HCT116 (cell line): Measurements from ENCODE around the gene FANCM. TPM values are rescaled to one million over a fixed set of nuclear protein-coding genes. Genes with fewer than 3 reads are reported as not detected.

Source experiments
- ATAC-seq: fragments of 200-7000 bp; cut with Tn5 transposase; 2 replicates; pipeline ENCODE4 v1.9.1; 2020; ENCODE audit warnings: mild to moderate bottlenecking, moderate library complexity
- BruUV-seq: library from RNA; stranded (reverse); fragments of 400-500 nt; replicated peaks from 2 replicates; lab custom pipeline; 2021; lab: Mats Ljungman, UMichigan
- CTCF ChIA-PET: fragments of 300-600 bp; sonication (Branson Sonifier 250); formaldehyde crosslinking; loops from one replicate; lab custom pipeline; 2021; ENCODE audit warnings: antibody characterized with exemption; lab: Charles Lee
- POLR2A ChIA-PET: fragments of 300-600, 350-600 bp; sonication (Branson Sonifier 250); formaldehyde crosslinking; loops from one replicate; lab custom pipeline; 2021; ENCODE audit warnings: antibody characterized with exemption; lab: Charles Lee
- RAD21 ChIA-PET, 2 experiments: fragments of 300-600 bp; sonication (Branson Sonifier 250); formaldehyde crosslinking; loops; one replicate each; lab custom pipeline; 2023; ENCODE audit warnings: low total read pairs in 2 of 2; ENCODE audit not compliant: uncharacterized antibody in 2 of 2, unreplicated experiment in 2 of 2, low non-redundant PET in 1 of 2; lab: Charles Lee
- DNase-seq: peaks from one replicate; pipeline ENCODE4 v3.0.0-alpha.2; 2010; ENCODE audit warnings: low read depth, low spot score
- H2AFZ ChIP-seq: fragments of 200-600 bp; shearing (Covaris generic), sonication (generic); 2 replicates; pipeline ENCODE4 v1.6.1; 2017; ENCODE audit warnings: low read depth, mixed run types, mixed read lengths, antibody characterized with exemption, low read length; ENCODE audit not compliant: poor library complexity, severe bottlenecking
- H3K27ac ChIP-seq: 2 replicates; pipeline ENCODE4 v1.5.1; 2012; ENCODE audit warnings: low read depth, low read length
- H3K27me3 ChIP-seq: fragments of 200-600 bp; sonication (generic); 2 replicates; pipeline ENCODE4 v1.6.1; 2016; ENCODE audit warnings: mixed run types, low read length, mixed read lengths; ENCODE audit not compliant: insufficient read depth
- H3K36me3 ChIP-seq, 2 experiments: fragments of 200-500 bp in 1 of 2; fragments of 200-600 bp in 1 of 2; sonication (Bioruptor generic) in 1 of 2; sonication (generic) in 1 of 2; 2 replicates each; pipeline versions ENCODE4 v1.5.1 to v1.6.1; 2014 to 2016; ENCODE audit warnings: low read length in 2 of 2, inconsistent platforms in 1 of 2, mixed read lengths in 1 of 2, mixed run types in 1 of 2; ENCODE audit not compliant: insufficient read depth in 2 of 2, control insufficient read depth in 1 of 2
- H3K4me1 ChIP-seq, 2 experiments: fragments of 200-600 bp in 1 of 2; sonication (generic) in 1 of 2; 2 replicates each; pipeline versions ENCODE4 v1.5.1 to v1.6.1; 2012 to 2017; ENCODE audit warnings: low read length in 2 of 2, inconsistent platforms in 1 of 2, mild to moderate bottlenecking in 1 of 2, mixed read lengths in 1 of 2, mixed run types in 1 of 2, moderate library complexity in 1 of 2; ENCODE audit not compliant: insufficient read depth in 2 of 2, control insufficient read depth in 1 of 2
- H3K4me2 ChIP-seq: fragments of 200-600 bp; sonication (generic); 2 replicates; pipeline ENCODE4 v1.6.1; 2017; ENCODE audit warnings: mixed run types, low read length, mixed read lengths
- H3K4me3 ChIP-seq, 2 experiments: fragments of 200-600 bp in 1 of 2; sonication (generic) in 1 of 2; replicated peaks in 1 of 2; 2 replicates each; pipeline ENCODE4 v1.5.1; 2011 to 2016; ENCODE audit warnings: low read length in 2 of 2, control low read depth in 1 of 2, low read depth in 1 of 2, mild to moderate bottlenecking in 1 of 2, mixed read lengths in 1 of 2, mixed run types in 1 of 2
- H3K79me2 ChIP-seq: fragments of 200-600 bp; sonication (generic); 2 replicates; pipeline ENCODE4 v1.6.1; 2017; ENCODE audit warnings: mild to moderate bottlenecking, mixed run types, low read length, moderate library complexity, mixed read lengths; ENCODE audit not compliant: insufficient read depth
- H3K9ac ChIP-seq: fragments of 200-600 bp; sonication (generic); 2 replicates; pipeline ENCODE4 v1.6.1; 2016; ENCODE audit warnings: low read length, mixed read lengths
- H3K9me2 ChIP-seq: fragments of 200-600 bp; sonication (generic), shearing (Covaris generic); 2 replicates; pipeline ENCODE4 v1.6.1; 2017; ENCODE audit warnings: mixed run types, mild to moderate bottlenecking, moderate library complexity; ENCODE audit not compliant: insufficient read depth
- H3K9me3 ChIP-seq, 2 experiments: fragments of 200-500 bp in 1 of 2; fragments of 200-600 bp in 1 of 2; sonication (Bioruptor generic) in 1 of 2; sonication (generic) in 1 of 2; 2 replicates each; pipeline ENCODE4 v1.6.1; 2014 to 2017; ENCODE audit warnings: low read length in 2 of 2, mixed read lengths in 2 of 2, inconsistent platforms in 1 of 2, low read depth in 1 of 2, mild to moderate bottlenecking in 1 of 2, mixed run types in 1 of 2, moderate library complexity in 1 of 2; ENCODE audit not compliant: control insufficient read depth in 1 of 2, insufficient read depth in 1 of 2
- H4K20me1 ChIP-seq: fragments of 200-600 bp; sonication (generic), shearing (Covaris generic); 2 replicates; pipeline ENCODE4 v1.6.1; 2017; ENCODE audit warnings: mixed run types, mild to moderate bottlenecking, moderate library complexity; ENCODE audit not compliant: insufficient read depth
- CEBPB ChIP-seq: IDR thresholded peaks from 2 replicates; pipeline ENCODE4 v1.6.1; 2012; ENCODE audit warnings: low read depth
- EGR1 ChIP-seq: IDR thresholded peaks from 2 replicates; pipeline ENCODE4 v1.6.1; 2012; ENCODE audit warnings: low read depth
- ELF1 ChIP-seq: IDR thresholded peaks from 2 replicates; pipeline ENCODE4 v1.6.1; 2012; ENCODE audit warnings: low read depth, borderline replicate concordance
- EZH2 ChIP-seq: fragments of 200-600 bp; sonication (generic); IDR thresholded peaks from 2 replicates; pipeline ENCODE4 v1.6.1; 2017; ENCODE audit warnings: antibody characterized with exemption, mixed run types
- EZH2phosphoT487 ChIP-seq: fragments of 200-600 bp; IDR thresholded peaks from 2 replicates; pipeline ENCODE4 v1.6.1; 2018; ENCODE audit warnings: antibody characterized with exemption, borderline replicate concordance
- FOSL1 ChIP-seq: IDR thresholded peaks from 2 replicates; pipeline ENCODE4 v1.6.1; 2012; ENCODE audit warnings: low read depth
- JUND ChIP-seq: IDR thresholded peaks from 2 replicates; pipeline ENCODE4 v1.6.1; 2012
- MAX ChIP-seq: IDR thresholded peaks from 2 replicates; pipeline ENCODE4 v1.6.1; 2012
- POLR2A ChIP-seq: IDR thresholded peaks from 2 replicates; pipeline ENCODE4 v1.7.0; 2011; ENCODE audit warnings: borderline replicate concordance; ENCODE audit not compliant: insufficient read depth, insufficient read length; ENCODE audit errors: extremely low read depth
- POLR2AphosphoS5 ChIP-seq: IDR thresholded peaks from 2 replicates; pipeline ENCODE4 v1.6.1; 2011; ENCODE audit warnings: mild to moderate bottlenecking, low read depth, low read length, moderate library complexity
- RAD21 ChIP-seq: IDR thresholded peaks from 2 replicates; pipeline ENCODE4 v1.6.1; 2012; ENCODE audit warnings: low read depth, mild to moderate bottlenecking
- REST ChIP-seq: IDR thresholded peaks from 2 replicates; pipeline ENCODE4 v1.6.1; 2012; ENCODE audit warnings: low read depth
- SIN3A ChIP-seq: IDR thresholded peaks from 2 replicates; pipeline ENCODE4 v1.6.1; 2012; ENCODE audit warnings: low read depth
- TCF7L2 ChIP-seq: IDR thresholded peaks from 2 replicates; pipeline ENCODE4 v1.7.0; 2011; ENCODE audit warnings: borderline replicate concordance, inconsistent platforms; ENCODE audit not compliant: insufficient read depth, insufficient read length; ENCODE audit errors: extremely low read depth
- YY1 ChIP-seq: IDR thresholded peaks from 2 replicates; pipeline ENCODE4 v1.6.1; 2011; ENCODE audit warnings: low read length, low read depth, moderate library complexity, mild to moderate bottlenecking; ENCODE audit not compliant: insufficient replicate concordance; ENCODE audit errors: extremely low read depth
- ZBTB33 ChIP-seq: IDR thresholded peaks from 2 replicates; pipeline ENCODE4 v1.6.1; 2011; ENCODE audit warnings: mild to moderate bottlenecking, low read length, moderate library complexity; ENCODE audit not compliant: insufficient replicate concordance; ENCODE audit errors: extremely low read depth
- ZFX ChIP-seq: fragments of 450-650 bp; IDR thresholded peaks from 2 replicates; pipeline ENCODE4 v1.6.1; 2017
- ZNF274 ChIP-seq: fragments of 200-500 bp; sonication (Bioruptor generic); IDR thresholded peaks from 2 replicates; pipeline ENCODE4 v1.6.1; 2014; ENCODE audit warnings: mild to moderate bottlenecking, low read depth, low read length, inconsistent platforms
- intact Hi-C: fragments of 100-400 bp; cut with micrococcal nuclease; formaldehyde crosslinking; loops from 2 replicates; pipeline ENCODE4 v1.10.0; 2022
- total RNA-seq: library from RNA; stranded (reverse); gene quantifications from one replicate; pipeline ENCODE4 v1.2.1, GENCODE V29; 2021; ENCODE audit not compliant: unreplicated experiment
- TF ChIP-seq, protein P1 (sequence below): IDR thresholded peaks from 2 replicates; pipeline ENCODE4 v1.6.1; 2012
- TF ChIP-seq, protein P2 (sequence below), 3 experiments: fragments of 200-600 bp in 1 of 3; sonication (generic) in 1 of 3; IDR thresholded peaks in 2 of 3; conservative IDR thresholded peaks in 1 of 3; 2 replicates each; pipeline ENCODE4 v1.5.1; 2012 to 2017; ENCODE audit warnings: low read depth in 2 of 3, low read length in 2 of 3, antibody characterized with exemption in 1 of 3, borderline replicate concordance in 1 of 3, control low read depth in 1 of 3, mild to moderate bottlenecking in 1 of 3, mixed read lengths in 1 of 3, mixed run types in 1 of 3, moderate library complexity in 1 of 3; ENCODE audit not compliant: insufficient read depth in 1 of 3

Gene FANCM
- total RNA-seq, 1 experiment from 2014 or later = 10.9 TPM

DNA sequence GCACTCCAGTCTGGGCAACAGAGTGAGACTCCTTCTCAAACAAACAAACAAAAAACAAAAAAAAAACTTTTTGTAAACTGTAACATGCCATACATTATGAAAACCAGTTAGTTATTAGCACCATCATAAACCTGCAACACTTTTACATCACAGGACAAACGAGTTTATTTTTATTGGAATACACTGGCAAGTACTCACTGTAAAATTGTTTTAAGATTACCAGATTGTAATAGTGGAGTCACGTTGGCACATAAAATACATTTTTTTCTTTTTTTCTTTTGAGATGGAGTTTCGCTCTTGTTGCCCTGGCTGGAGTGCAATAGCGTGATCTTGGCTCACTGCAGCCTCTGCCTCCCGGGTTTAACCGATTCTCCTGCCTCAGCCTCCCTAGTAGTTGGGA lies 17.1 kb upstream of the FANCM start:
- Histone ChIP-seq H3K9me3 (no peaks in the 10 kb centered on the region), H3K4me1 (no peaks in the 10 kb centered on the region), H3K36me3 (peaks cover 48 to 49% of the 10 kb centered on the region in 2 experiments), H2AFZ (no peak overlapping the region), H3K4me2 (no peak overlapping the region), H3K9me2 (no peaks in the 10 kb centered on the region), H4K20me1 (0 out of 2 replicates have a peak, but pooled peaks cover 3% of the 10 kb centered on the region), H3K9ac (no peak overlapping the region), H3K79me2 (peaks cover 10% of the 10 kb centered on the region), H3K4me3 (no peak overlapping the region), H3K27me3 (no peaks in the 10 kb centered on the region), H3K27ac (no peak overlapping the region)
- no TSS peak for BruUV-seq
- DNase-seq (no peak), ATAC-seq (no peak)
- TF ChIP-seq EZH2 (no peak), POLR2AphosphoS5 (no peak), ELF1 (no peak), FOSL1 (no peak), ZNF274 (no peak), ZFX (no peak), JUND (no peak), RAD21 (no peak), SIN3A (no peak), REST (no peak), TCF7L2 (no peak), EGR1 (no peak), YY1 (no peak), EZH2phosphoT487 (no peak), MAX (no peak), CEBPB (no peak), ZBTB33 (no peak), POLR2A (no peak)
- TF ChIP-seq, protein P1, sequence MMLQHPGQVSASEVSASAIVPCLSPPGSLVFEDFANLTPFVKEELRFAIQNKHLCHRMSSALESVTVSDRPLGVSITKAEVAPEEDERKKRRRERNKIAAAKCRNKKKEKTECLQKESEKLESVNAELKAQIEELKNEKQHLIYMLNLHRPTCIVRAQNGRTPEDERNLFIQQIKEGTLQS = no peak
- TF ChIP-seq, protein P2, sequence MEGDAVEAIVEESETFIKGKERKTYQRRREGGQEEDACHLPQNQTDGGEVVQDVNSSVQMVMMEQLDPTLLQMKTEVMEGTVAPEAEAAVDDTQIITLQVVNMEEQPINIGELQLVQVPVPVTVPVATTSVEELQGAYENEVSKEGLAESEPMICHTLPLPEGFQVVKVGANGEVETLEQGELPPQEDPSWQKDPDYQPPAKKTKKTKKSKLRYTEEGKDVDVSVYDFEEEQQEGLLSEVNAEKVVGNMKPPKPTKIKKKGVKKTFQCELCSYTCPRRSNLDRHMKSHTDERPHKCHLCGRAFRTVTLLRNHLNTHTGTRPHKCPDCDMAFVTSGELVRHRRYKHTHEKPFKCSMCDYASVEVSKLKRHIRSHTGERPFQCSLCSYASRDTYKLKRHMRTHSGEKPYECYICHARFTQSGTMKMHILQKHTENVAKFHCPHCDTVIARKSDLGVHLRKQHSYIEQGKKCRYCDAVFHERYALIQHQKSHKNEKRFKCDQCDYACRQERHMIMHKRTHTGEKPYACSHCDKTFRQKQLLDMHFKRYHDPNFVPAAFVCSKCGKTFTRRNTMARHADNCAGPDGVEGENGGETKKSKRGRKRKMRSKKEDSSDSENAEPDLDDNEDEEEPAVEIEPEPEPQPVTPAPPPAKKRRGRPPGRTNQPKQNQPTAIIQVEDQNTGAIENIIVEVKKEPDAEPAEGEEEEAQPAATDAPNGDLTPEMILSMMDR (IDR thresholded peaks at IDR 0.05 in 2 of 3, conservative IDR thresholded peaks at IDR 0.05 in 1 of 3; ENCODE audit: borderline replicate concordance in 1 of 3, insufficient read depth in 1 of 3, low read depth in 2 of 3, low read length in 2 of 3) = no peak
- CTCF ChIA-PET = no interaction called here
- POLR2A ChIA-PET = no interaction called here
- intact Hi-C loops = no loop called here
- RAD21 ChIA-PET = no interaction called here
